Neural cell (in vitro differentiated cells): ENCODE data around the gene TRPM3. TPM values are rescaled to one million over a fixed set of nuclear protein-coding genes. Genes with fewer than 3 reads are reported as not detected.

ENCODE experiments used
- H2AFZ ChIP-seq: fragments of 200-600, 300-800 bp; sonication (generic), shearing (Covaris generic); 2 replicates; pipeline ENCODE4 v1.6.0; 2014; ENCODE audit warnings: low read depth, mild to moderate bottlenecking, antibody characterized with exemption, low read length, moderate library complexity
- H3F3A ChIP-seq: fragments of 200-600 bp; shearing (Covaris generic); 2 replicates; pipeline ENCODE4 v1.6.1; 2016; ENCODE audit warnings: mild to moderate bottlenecking, moderate library complexity, mixed read lengths, antibody characterized with exemption, low read length; ENCODE audit not compliant: insufficient read depth, poor library complexity, severe bottlenecking
- H3K27ac ChIP-seq: fragments of 200-600, 300-800 bp; sonication (generic), shearing (Covaris generic); 2 replicates; pipeline ENCODE4 v1.5.1; 2014; ENCODE audit warnings: mild to moderate bottlenecking, low read length, moderate library complexity
- H3K27me3 ChIP-seq: fragments of 300-800, 200-600 bp; sonication (generic), shearing (Covaris generic); 2 replicates; pipeline ENCODE4 v1.6.0; 2014; ENCODE audit warnings: mild to moderate bottlenecking, low read depth, low read length, moderate library complexity; ENCODE audit not compliant: insufficient read depth
- H3K36me3 ChIP-seq: fragments of 300-800, 200-600 bp; sonication (generic), shearing (Covaris generic); 2 replicates; pipeline ENCODE4 v1.5.1; 2014; ENCODE audit warnings: mild to moderate bottlenecking, antibody characterized with exemption, low read length, moderate library complexity; ENCODE audit not compliant: insufficient read depth
- H3K4me2 ChIP-seq: fragments of 300-800, 200-600 bp; sonication (generic), shearing (Covaris generic); 2 replicates; pipeline ENCODE4 v1.6.0; 2014; ENCODE audit warnings: mild to moderate bottlenecking, low read length
- H3K4me3 ChIP-seq: fragments of 300-800, 200-600 bp; sonication (generic), shearing (Covaris generic); 2 replicates; pipeline ENCODE4 v1.5.1; 2014; ENCODE audit warnings: mild to moderate bottlenecking, low read length, moderate library complexity
- H3K79me2 ChIP-seq: fragments of 200-600 bp; shearing (Covaris generic); replicated peaks from 2 replicates; pipeline ENCODE4 v1.6.0; 2014; ENCODE audit warnings: mild to moderate bottlenecking, low read length, moderate library complexity; ENCODE audit not compliant: insufficient read depth
- H3K9ac ChIP-seq: fragments of 300-800, 200-600 bp; sonication (generic), shearing (Covaris generic); 2 replicates; pipeline ENCODE4 v1.6.1; 2016; ENCODE audit warnings: mild to moderate bottlenecking, low read length, mixed read lengths
- H3K9me2 ChIP-seq: fragments of 200-600 bp; shearing (Covaris generic); 2 replicates; pipeline ENCODE4 v1.6.1; 2016; ENCODE audit warnings: mild to moderate bottlenecking, low read length, mixed read lengths; ENCODE audit not compliant: insufficient read depth
- H3K9me3 ChIP-seq: fragments of 200-600, 300-800 bp; sonication (generic), shearing (Covaris generic); 2 replicates; pipeline ENCODE4 v1.6.1; 2016; ENCODE audit warnings: mild to moderate bottlenecking, mixed run types, low read length, moderate library complexity, mixed read lengths
- H4K20me1 ChIP-seq: fragments of 200-600 bp; shearing (Covaris generic); 2 replicates; pipeline ENCODE4 v1.6.1; 2016; ENCODE audit warnings: mild to moderate bottlenecking, mixed run types; ENCODE audit not compliant: insufficient read depth
- EP300 ChIP-seq: fragments of 450-650 bp; conservative IDR thresholded peaks from 2 replicates; pipeline ENCODE4 v1.6.1; 2014; ENCODE audit warnings: antibody characterized with exemption, mild to moderate bottlenecking, moderate library complexity; ENCODE audit not compliant: poor library complexity, severe bottlenecking
- EZH2 ChIP-seq: fragments of 200-600, 300-800 bp; shearing (Covaris generic), sonication (generic); IDR thresholded peaks from 2 replicates; pipeline ENCODE4 v1.6.1; 2014; ENCODE audit warnings: antibody characterized with exemption, low read length, borderline replicate concordance, mild to moderate bottlenecking; ENCODE audit not compliant: insufficient read depth, poor library complexity, severe bottlenecking
- MXI1 ChIP-seq: fragments of 450-650 bp; conservative IDR thresholded peaks from 2 replicates; pipeline ENCODE4 v1.6.1; 2014; ENCODE audit warnings: antibody characterized with exemption, mild to moderate bottlenecking; ENCODE audit not compliant: poor library complexity, severe bottlenecking
- POLR2AphosphoS5 ChIP-seq: IDR thresholded peaks from 2 replicates; pipeline ENCODE4 v1.6.1; 2012
- RAD21 ChIP-seq: fragments of 450-650 bp; conservative IDR thresholded peaks from 2 replicates; pipeline ENCODE4 v1.6.1; 2014; ENCODE audit warnings: antibody characterized with exemption, mild to moderate bottlenecking, moderate library complexity
- SMC3 ChIP-seq: fragments of 450-650 bp; conservative IDR thresholded peaks from 2 replicates; pipeline ENCODE4 v1.6.1; 2014; ENCODE audit warnings: antibody characterized with exemption, mild to moderate bottlenecking, moderate library complexity; ENCODE audit not compliant: poor library complexity
- TAF1 ChIP-seq: IDR thresholded peaks from 2 replicates; pipeline ENCODE4 v1.6.1; 2012; ENCODE audit warnings: low read depth
- polyA plus RNA-seq: library from polyadenylated mRNA; depleted of rRNA; stranded (reverse); fragments of >200 nt; gene quantifications from 2 replicates; pipeline ENCODE4 v1.2.3, GENCODE V29; 2014
- TF ChIP-seq, protein P1 (sequence below): IDR thresholded peaks from 2 replicates; pipeline ENCODE4 v1.6.1; 2012; ENCODE audit warnings: borderline replicate concordance
- TF ChIP-seq, protein P2 (sequence below): fragments of 450-650 bp; IDR thresholded peaks from 2 replicates; pipeline ENCODE4 v1.5.1; 2014; ENCODE audit warnings: antibody characterized with exemption, mild to moderate bottlenecking, moderate library complexity; ENCODE audit not compliant: poor library complexity, severe bottlenecking

TRPM3 gene
- polyA plus RNA-seq, 1 donor from 2014 or later = 1.3 TPM

DNA sequence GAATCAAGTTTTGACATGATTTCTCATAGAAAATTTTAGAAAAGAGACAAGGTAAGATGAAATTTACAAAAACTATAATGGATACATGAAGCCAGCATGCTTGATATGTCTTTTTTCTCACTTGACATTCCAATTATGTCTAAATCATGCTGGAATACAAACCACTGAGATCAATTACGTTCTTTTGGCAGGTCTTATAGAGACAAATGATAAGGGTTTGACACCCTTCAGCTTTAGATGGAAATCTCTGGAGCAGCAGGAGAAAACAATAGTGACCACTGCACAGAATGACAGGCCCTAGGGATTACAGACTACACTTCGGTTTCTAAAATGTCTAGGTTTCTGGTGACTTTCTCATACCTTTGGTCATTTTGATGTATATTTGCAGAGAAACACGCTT lies 342.9 kb downstream of the TRPM3 start:
- no peak overlapping the region for H3K4me3 ChIP-seq
- no peak overlapping the region for H3K9ac ChIP-seq

DNA sequence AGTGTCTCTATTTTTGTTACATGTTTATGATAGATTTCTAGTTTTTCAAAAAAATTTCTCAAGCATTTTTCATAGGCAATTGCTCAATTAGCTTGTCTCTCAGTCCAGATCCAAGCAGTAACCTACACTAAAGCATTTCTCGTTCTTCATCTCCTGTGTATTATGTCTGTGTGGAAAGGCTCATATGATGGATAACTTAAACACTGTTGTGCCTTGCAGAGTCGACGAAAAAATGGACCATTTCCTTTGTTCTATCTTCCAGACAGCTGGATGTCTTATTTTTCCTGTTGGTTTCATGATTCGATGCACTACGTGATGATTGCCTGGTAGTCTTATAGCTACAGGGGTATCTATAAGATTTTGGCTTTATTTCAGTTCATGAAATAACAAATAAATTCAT lies 347.8 kb downstream of the TRPM3 start:
- Histone ChIP-seq H3K36me3 (no peaks in the 10 kb centered on the region), H3K27me3 (no peaks in the 10 kb centered on the region), H2AFZ (no peak overlapping the region), H3K27ac (peak overlapping the region; percentile 38), H3K9me3 (no peaks in the 10 kb centered on the region), H4K20me1 (no peaks in the 10 kb centered on the region), H3K9ac (no peak overlapping the region), H3K4me3 (no peak overlapping the region), H3F3A (no peaks in the 10 kb centered on the region), H3K79me2 (no peaks in the 10 kb centered on the region), H3K9me2 (no peaks in the 10 kb centered on the region), H3K4me2 (no peak overlapping the region)
- TF ChIP-seq EP300 = peak; percentile 92
- TF ChIP-seq MXI1 = no peak
- TF ChIP-seq POLR2AphosphoS5 = peak; percentile 85
- no peak for TF ChIP-seq SMC3
- no peak for TF ChIP-seq TAF1
- no peak for TF ChIP-seq EZH2
- TF ChIP-seq, protein P1, sequence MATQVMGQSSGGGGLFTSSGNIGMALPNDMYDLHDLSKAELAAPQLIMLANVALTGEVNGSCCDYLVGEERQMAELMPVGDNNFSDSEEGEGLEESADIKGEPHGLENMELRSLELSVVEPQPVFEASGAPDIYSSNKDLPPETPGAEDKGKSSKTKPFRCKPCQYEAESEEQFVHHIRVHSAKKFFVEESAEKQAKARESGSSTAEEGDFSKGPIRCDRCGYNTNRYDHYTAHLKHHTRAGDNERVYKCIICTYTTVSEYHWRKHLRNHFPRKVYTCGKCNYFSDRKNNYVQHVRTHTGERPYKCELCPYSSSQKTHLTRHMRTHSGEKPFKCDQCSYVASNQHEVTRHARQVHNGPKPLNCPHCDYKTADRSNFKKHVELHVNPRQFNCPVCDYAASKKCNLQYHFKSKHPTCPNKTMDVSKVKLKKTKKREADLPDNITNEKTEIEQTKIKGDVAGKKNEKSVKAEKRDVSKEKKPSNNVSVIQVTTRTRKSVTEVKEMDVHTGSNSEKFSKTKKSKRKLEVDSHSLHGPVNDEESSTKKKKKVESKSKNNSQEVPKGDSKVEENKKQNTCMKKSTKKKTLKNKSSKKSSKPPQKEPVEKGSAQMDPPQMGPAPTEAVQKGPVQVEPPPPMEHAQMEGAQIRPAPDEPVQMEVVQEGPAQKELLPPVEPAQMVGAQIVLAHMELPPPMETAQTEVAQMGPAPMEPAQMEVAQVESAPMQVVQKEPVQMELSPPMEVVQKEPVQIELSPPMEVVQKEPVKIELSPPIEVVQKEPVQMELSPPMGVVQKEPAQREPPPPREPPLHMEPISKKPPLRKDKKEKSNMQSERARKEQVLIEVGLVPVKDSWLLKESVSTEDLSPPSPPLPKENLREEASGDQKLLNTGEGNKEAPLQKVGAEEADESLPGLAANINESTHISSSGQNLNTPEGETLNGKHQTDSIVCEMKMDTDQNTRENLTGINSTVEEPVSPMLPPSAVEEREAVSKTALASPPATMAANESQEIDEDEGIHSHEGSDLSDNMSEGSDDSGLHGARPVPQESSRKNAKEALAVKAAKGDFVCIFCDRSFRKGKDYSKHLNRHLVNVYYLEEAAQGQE = peak; percentile 43
- no peak for TF ChIP-seq RAD21
- TF ChIP-seq, protein P2, sequence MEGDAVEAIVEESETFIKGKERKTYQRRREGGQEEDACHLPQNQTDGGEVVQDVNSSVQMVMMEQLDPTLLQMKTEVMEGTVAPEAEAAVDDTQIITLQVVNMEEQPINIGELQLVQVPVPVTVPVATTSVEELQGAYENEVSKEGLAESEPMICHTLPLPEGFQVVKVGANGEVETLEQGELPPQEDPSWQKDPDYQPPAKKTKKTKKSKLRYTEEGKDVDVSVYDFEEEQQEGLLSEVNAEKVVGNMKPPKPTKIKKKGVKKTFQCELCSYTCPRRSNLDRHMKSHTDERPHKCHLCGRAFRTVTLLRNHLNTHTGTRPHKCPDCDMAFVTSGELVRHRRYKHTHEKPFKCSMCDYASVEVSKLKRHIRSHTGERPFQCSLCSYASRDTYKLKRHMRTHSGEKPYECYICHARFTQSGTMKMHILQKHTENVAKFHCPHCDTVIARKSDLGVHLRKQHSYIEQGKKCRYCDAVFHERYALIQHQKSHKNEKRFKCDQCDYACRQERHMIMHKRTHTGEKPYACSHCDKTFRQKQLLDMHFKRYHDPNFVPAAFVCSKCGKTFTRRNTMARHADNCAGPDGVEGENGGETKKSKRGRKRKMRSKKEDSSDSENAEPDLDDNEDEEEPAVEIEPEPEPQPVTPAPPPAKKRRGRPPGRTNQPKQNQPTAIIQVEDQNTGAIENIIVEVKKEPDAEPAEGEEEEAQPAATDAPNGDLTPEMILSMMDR = no peak

More for the DNA sequence above, 342.9 kb downstream of the TRPM3 start:
- Histone ChIP-seq H3K27me3 (no peaks in the 10 kb centered on the region), H3K79me2 (no peaks in the 10 kb centered on the region), H3K4me2 (no peak overlapping the region), H3K9me3 (no peaks in the 10 kb centered on the region), H3K27ac (no peak overlapping the region), H4K20me1 (no peaks in the 10 kb centered on the region), H2AFZ (no peak overlapping the region), H3K36me3 (no peaks in the 10 kb centered on the region), H3F3A (no peaks in the 10 kb centered on the region), H3K9me2 (no peaks in the 10 kb centered on the region)
- peak; percentile 53 for TF ChIP-seq POLR2AphosphoS5
- peak; percentile 90 for TF ChIP-seq EP300
- no peak for TF ChIP-seq TAF1
